ENCODE measurements around the gene CX3CL1. TPM values are rescaled to one million over a fixed set of nuclear protein-coding genes. Genes with fewer than 3 reads are reported as not detected.

Gene CX3CL1
- polyA plus RNA-seq, 1 donor from 2014 or later = 4.9 TPM

- no peaks in the 10 kb centered on the region for H3K36me3 ChIP-seq (ENCODE audit: insufficient read depth, low read length)
- no peak overlapping the region for H3K9ac ChIP-seq (ENCODE audit: low read length)
- H3K4me3 ChIP-seq (ENCODE audit: low read length) = no peak overlapping the region
- H3K79me2 ChIP-seq (replicated peaks; ENCODE audit: insufficient read depth, low read length) = no peaks in the 10 kb centered on the region
- H3K27me3 ChIP-seq (ENCODE audit: insufficient read depth, low read depth, low read length) = no peaks in the 10 kb centered on the region
- no peaks in the 10 kb centered on the region for H3F3A ChIP-seq (ENCODE audit: insufficient read depth, low read length, poor library complexity, severe bottlenecking)
- H4K20me1 ChIP-seq (ENCODE audit: insufficient read depth) = no peaks in the 10 kb centered on the region
- no peak overlapping the region for H3K4me2 ChIP-seq (ENCODE audit: low read length)
- TF ChIP-seq MXI1 (conservative IDR thresholded peaks at IDR 0.05; ENCODE audit: poor library complexity, severe bottlenecking) = no peak
- H3K9me2 ChIP-seq (ENCODE audit: insufficient read depth, low read length) = no peaks in the 10 kb centered on the region
- no peaks in the 10 kb centered on the region for H3K9me3 ChIP-seq (ENCODE audit: low read length)
- no peak overlapping the region for H3K27ac ChIP-seq (ENCODE audit: low read length)
- H2AFZ ChIP-seq (ENCODE audit: low read depth, low read length) = no peak overlapping the region
Measured at GRCh38 chr16:57331355-57331754, 40.9 kb upstream of the CX3CL1 start.

GRCh38 chr16:57333402-57333801 lies 38.9 kb upstream of the CX3CL1 start:
- Histone ChIP-seq H3K9me3 (ENCODE audit: low read length) (no peaks in the 10 kb centered on the region), H3K36me3 (ENCODE audit: insufficient read depth, low read length) (no peaks in the 10 kb centered on the region), H3K4me2 (ENCODE audit: low read length) (no peak overlapping the region), H3K9ac (ENCODE audit: low read length) (no peak overlapping the region), H3K79me2 (replicated peaks; ENCODE audit: insufficient read depth, low read length) (no peaks in the 10 kb centered on the region), H4K20me1 (ENCODE audit: insufficient read depth) (no peaks in the 10 kb centered on the region), H3K27ac (ENCODE audit: low read length) (no peak overlapping the region), H3K4me3 (ENCODE audit: low read length) (no peak overlapping the region), H3F3A (ENCODE audit: insufficient read depth, low read length, poor library complexity, severe bottlenecking) (no peaks in the 10 kb centered on the region), H2AFZ (ENCODE audit: low read depth, low read length) (no peak overlapping the region), H3K27me3 (ENCODE audit: insufficient read depth, low read depth, low read length) (no peaks in the 10 kb centered on the region), H3K9me2 (ENCODE audit: insufficient read depth, low read length) (no peaks in the 10 kb centered on the region)
- TF ChIP-seq POLR2AphosphoS5 (IDR thresholded peaks at IDR 0.05) = no peak
- TF ChIP-seq EP300 (conservative IDR thresholded peaks at IDR 0.05; ENCODE audit: poor library complexity, severe bottlenecking) = no peak
- TF ChIP-seq MXI1 (conservative IDR thresholded peaks at IDR 0.05; ENCODE audit: poor library complexity, severe bottlenecking) = no peak
- no peak for TF ChIP-seq REST (IDR thresholded peaks at IDR 0.05; ENCODE audit: borderline replicate concordance)
- TF ChIP-seq TAF1 (IDR thresholded peaks at IDR 0.05; ENCODE audit: low read depth) = no peak
- no peak for TF ChIP-seq EZH2 (IDR thresholded peaks at IDR 0.05; ENCODE audit: borderline replicate concordance, insufficient read depth, low read length, poor library complexity, severe bottlenecking)
- no peak for TF ChIP-seq CTCF (IDR thresholded peaks at IDR 0.05; ENCODE audit: poor library complexity, severe bottlenecking)
- no peak for TF ChIP-seq RAD21 (conservative IDR thresholded peaks at IDR 0.05)
- no peak for TF ChIP-seq SMC3 (conservative IDR thresholded peaks at IDR 0.05; ENCODE audit: poor library complexity)

- H3K9ac ChIP-seq (ENCODE audit: low read length) = no peak overlapping the region
- no peaks in the 10 kb centered on the region for H3K9me2 ChIP-seq (ENCODE audit: insufficient read depth, low read length)
- no peak overlapping the region for H3K4me2 ChIP-seq (ENCODE audit: low read length)
- no peaks in the 10 kb centered on the region for H4K20me1 ChIP-seq (ENCODE audit: insufficient read depth)
- no peaks in the 10 kb centered on the region for H3K9me3 ChIP-seq (ENCODE audit: low read length)
- H3K4me3 ChIP-seq (ENCODE audit: low read length) = no peak overlapping the region
- H2AFZ ChIP-seq (ENCODE audit: low read depth, low read length) = no peak overlapping the region
- H3K27ac ChIP-seq (ENCODE audit: low read length) = no peak overlapping the region
- H3F3A ChIP-seq (ENCODE audit: insufficient read depth, low read length, poor library complexity, severe bottlenecking) = no peaks in the 10 kb centered on the region
- no peaks in the 10 kb centered on the region for H3K27me3 ChIP-seq (ENCODE audit: insufficient read depth, low read depth, low read length)
- TF ChIP-seq MXI1 (conservative IDR thresholded peaks at IDR 0.05; ENCODE audit: poor library complexity, severe bottlenecking) = no peak
- H3K36me3 ChIP-seq (ENCODE audit: insufficient read depth, low read length) = no peaks in the 10 kb centered on the region
- H3K79me2 ChIP-seq (replicated peaks; ENCODE audit: insufficient read depth, low read length) = no peaks in the 10 kb centered on the region
Measured at GRCh38 chr16:57335366-57335765, 36.9 kb upstream of the CX3CL1 start.

Measured in neural cell (in vitro differentiated cells).